ENCODE measurements around the gene EIF2S2.
"Not testable (repeated sequence)": the region's sequence is repeated elsewhere in the genome, so short reads cannot be mapped to it uniquely, and the experiment has no call there.

EIF2S2 gene, protein sequence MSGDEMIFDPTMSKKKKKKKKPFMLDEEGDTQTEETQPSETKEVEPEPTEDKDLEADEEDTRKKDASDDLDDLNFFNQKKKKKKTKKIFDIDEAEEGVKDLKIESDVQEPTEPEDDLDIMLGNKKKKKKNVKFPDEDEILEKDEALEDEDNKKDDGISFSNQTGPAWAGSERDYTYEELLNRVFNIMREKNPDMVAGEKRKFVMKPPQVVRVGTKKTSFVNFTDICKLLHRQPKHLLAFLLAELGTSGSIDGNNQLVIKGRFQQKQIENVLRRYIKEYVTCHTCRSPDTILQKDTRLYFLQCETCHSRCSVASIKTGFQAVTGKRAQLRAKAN

DNA sequence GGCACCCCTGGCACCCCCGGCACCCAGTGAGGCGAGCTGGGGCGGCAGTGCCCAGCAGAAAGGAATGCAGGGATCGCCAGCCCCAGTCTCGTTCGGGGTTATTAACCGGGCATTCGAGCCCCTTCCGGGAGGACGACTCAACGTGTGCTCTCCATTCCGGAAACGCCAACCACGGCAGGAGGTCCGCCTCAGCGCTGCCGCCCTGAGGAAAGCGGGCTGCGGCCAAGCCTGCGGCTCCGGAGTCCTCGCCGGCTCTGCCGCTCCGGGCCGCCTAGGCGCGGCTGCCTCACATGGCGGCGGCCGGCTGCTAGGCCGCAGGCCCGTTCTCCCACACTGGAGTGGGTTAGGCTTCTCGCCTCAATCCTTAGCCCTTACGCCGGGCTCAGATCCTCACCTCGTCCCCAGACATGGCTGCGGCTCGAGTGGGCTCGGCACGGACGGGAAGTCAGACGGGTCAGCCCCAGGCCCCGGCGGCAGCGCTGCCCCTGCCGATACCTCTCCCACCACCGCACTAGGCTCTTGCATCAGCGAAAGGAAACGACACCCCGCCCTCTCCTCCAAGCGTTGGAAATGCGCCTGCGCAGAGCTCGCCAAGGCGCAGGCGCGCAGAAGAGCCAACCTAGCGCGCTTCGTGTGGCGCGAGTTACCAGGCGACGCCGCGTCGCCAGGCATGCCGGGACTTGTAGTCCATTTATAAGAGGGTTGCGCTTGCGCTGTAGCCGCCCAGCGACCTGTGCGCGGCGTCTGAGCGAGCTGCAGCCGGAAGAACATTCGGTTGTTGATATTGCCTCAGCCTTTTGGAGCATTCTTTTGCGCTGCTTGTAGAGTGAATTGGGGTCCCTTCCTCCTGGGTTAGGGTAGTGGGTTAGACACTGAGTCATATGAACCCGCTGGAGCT is at the start of gene EIF2S2:
Gene EIF2S2, minus strand, starts transcription at position 542 of the 898 bp plus-strand sequence. Its CDS starts 133 bp downstream, at position 409.
- DNase-seq, result peak; percentile 98

DNA sequence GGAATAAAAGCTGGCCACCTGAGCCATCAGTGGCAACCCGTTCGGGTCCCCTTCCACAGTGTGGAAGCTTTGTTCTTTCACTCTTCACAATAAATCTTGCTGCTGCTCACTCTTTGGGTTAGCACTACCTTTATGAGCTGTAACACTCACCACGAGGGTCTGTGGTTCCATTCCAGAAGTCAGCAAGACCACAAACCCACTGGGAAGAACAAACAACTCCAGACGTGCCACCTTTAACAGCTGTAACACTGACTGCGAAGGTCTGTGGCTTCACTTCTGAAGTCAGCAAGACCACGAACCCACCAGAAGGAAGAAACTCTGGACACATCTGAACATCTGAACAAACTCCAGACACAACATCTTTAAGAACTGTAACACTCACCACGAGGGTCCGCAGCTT is 45.7 kb upstream of the EIF2S2 start:
- peak; percentile 3 for DNase-seq

DNA sequence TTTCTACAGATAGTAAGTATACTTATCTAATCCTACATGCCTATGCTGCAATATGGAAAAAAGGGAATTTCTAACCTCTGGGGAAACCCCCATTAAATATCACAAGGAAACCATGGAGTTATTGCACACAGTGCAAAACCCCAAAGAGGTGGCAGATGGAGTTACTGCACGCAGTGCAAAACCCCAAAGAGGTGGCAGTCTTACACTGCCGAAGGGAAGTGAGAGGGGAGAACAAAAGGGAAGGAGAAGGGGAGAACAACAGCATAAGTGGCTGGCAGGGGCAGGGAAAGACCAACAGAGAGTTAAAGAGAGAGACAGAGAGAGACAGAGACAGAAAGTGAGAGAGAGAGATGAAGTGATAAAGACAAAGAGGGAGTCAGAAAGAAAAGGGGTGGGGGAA is 43.8 kb upstream of the EIF2S2 start:
- DNase-seq, result no peak

DNA sequence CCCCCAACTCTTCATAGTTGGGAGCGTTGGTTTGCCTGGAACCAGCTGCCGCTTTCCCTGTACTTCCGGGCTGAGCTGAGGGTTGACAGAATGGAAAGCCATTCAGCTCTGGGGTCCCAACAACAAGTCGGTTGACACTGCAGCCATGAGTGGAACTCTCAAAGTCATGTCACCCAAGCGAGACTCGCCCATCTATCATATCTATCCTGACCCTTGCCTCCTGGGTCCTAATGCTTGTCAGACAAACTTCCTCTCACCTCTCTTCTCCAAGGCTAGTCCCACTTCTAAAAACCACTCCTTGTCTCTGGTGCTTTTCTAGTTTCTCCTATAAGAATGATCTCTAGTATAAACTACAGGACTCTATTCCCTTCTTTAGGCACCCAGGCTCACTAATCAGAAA is 41.1 kb upstream of the EIF2S2 start:
- DNase-seq, result not testable (repeated sequence)

DNA sequence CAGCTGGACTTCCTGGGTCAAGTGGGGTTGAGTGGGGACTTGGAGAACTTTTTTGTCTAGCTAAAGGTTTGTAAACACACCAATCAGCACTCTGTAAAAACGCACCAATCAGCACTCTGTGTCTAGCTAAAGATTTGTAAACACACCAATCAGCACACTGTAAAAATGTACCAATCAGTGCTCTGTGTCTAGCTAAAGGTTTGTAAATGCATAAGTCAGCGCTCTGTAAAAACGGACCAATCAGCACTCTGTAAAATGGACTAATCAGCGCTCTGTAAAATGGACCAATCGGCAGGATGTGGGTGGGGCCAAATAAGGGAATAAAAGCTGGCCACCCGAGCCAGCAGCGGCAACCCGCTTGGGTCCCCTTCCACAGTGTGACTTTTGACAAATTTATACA is 40.0 kb upstream of the EIF2S2 start:
- not testable (repeated sequence) for DNase-seq

DNA sequence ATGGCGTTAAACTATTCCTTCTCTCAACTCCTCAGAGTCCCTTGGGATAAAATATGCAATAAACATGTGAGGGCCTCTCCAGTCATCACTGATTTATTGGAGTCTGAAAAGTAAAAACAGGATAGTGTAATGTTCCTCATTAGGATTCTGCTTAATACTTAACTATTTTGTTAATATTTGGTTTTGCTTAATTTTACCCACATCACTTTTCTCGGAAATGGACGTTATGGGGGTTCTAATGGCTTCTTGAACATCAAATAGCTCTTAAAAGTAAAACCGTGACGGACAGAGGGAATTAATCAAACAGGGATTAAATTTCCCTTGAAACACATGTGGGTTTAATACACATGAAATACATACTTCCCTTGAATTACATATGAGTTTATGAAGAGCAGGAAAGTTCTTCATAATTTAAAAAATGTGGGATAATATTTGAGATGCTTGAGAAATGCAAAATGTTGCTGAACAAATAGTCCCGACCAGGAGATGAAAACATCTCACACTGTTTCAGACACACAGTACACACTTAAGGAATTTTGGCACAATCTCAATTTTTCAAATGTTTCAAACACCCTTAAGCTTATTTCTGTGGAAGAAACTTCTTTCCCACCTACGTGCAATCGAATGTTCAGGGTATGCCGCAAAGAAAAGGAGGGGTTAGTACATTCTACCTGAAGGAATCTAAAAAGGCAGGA is 38.4 kb upstream of the EIF2S2 start:
- DNase-seq, result no peak

DNA sequence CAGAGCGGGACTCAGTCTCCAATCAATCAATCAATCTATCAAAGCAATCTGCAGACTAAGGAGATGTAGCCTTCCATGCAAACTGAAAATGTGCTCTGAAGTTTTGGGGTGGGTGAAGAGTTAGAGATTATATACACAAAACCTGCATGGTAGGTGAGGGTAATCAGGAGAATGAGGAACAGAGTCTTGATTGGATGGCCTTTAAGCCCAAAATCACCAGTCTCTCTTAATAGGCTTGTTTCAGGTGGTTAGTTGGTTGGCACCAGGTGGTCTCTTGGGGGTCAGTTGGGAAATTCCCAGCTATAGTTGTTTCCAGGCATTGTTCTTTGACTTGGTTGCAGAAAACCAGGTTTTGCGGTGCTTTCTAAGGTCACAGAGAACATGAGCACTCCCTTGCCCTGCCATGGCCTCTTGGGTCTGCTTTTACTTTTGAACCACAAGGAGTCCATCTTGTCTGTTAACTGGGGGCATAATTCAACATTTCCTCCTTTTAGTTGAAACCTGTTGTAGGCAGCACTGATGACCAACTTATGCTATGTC is 33.3 kb upstream of the EIF2S2 start:
- no peak for DNase-seq

DNA sequence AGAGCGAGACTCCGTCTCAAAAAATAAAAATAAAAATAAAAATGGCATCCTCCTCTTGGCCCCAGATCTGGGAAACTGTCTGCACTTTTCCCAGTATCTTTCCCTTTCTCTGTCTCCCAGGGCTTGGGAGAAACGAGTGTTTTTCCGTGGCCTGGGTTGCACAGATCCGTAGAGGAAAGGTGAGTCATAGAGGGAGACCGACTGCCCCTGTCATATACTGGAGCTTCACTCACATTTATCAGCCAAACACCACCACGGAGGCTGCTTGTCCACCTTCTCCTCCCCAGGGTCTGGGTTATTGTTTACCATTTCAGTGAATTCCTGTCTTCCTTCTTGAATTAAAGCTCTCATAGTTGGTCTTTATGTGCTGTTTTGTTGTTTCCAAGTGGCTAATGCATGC is 31.9 kb upstream of the EIF2S2 start:
- no peak for DNase-seq

DNA sequence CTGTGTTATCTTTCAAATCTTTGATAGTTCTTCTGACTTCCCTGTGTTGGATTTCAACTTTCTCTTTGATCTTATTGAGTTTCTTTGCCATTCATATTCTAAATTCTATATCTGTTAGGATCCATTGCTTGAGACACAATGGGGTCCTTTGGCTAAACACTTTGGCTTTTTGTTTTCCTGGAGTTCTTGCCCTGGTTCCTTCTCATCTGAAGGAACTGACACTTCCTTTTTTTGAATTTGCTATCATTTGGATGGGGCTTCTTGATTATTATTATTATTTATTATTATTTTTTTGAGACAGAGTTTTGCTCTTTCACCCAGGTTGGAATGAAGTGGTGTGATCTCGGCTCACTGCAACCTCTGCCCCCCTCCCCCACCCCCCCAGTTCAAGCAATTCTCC is 30.1 kb upstream of the EIF2S2 start:
- no peak for DNase-seq

DNA sequence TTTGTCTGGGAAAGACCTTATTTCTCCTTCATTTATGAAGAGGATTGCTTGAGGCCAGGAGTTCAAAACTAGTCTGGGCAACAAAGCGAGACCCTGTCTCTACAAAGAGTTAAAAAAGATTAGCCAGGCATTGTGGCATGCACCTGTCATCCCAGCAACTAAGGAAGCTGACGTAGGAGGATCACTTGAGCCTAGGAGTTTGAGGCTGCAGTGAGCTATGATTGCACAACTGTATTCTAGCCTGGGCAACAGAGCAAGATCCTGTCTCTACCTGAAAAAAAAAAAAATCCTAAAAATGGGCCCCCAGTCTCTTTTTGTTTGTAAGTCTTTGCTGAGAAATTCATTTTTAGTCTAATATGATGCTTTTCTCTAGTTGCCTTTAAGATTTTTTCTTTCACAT is 29.2 kb upstream of the EIF2S2 start:
- no peak for DNase-seq

DNA sequence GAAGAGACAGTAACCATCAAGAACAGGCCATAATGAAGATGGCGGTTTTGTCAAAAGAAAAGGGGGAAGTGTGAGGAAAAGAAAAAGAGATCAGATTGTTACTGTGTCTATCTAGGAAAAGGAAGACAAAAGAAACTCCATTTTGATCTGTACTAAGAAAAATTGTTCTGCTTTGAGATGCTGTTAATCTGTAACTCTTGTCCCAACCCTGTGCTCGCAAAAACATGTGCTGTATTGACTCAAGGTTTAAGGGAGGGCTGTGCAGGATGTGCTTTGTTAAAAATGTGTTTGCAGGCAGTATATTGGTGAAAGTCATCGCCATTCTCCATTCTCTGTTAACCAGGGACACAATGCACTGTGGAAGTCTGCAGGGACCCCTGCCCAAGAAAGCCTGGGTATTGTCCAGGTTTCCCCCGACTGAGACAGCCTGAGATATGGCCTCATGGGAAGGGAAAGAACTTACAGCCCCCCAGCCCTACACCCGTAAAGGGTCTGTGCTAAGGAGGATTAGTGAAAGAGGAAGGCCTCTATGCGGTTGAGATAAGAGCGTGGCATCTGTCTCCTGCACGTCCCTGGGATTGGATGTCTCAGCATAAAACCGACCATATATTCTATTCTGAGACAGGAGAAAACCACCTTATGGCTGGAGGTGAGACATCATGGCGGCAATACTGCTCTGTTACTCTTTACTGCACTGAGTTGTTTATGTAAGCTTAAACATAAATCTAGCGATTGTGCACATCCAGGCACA is 23.7 kb upstream of the EIF2S2 start:
- DNase-seq, result not testable (repeated sequence)

DNA sequence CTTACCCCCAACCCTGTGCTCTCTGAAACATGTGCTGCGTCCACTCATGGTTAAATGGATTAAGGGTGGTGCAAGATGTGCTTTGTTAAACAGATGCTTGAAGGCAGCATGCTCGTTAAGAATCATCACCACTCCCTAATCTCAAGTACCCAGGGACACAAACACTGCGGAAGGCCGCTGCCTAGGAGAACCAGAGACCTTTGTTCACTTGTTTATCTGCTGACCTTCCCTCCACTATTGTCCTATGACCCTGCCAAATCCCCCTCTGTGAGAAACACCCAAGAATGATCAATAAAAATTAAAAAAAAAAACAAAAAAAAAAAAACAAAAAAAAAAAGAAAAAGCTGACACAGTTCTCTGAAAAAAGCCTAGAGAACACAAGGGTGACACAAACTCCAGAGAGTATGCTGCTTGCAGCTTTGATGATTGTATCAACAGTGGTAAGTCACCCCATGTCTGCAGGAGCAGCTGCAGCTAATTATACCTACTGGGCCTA is 21.4 kb upstream of the EIF2S2 start:
- DNase-seq, result not testable (repeated sequence)

DNA sequence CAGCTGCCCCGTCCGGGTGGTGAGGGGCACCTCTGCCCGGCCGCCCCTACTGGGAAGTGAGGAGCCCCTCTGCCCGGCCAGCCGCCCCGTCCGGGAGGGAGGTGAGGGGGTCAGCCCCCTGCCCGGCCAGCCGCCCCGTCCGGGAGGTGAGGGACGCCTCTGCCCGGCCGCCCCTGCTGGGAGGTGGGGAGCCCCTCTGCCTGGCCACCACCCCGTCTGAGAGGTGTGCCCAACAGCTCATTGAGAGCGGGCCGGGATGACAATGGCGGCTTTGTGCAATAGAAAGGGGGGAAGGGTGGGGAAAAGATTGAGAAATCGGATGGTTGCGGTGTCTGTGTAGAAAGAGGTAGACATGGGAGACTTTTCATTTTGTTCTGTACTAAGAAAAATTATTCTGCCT is 20.9 kb upstream of the EIF2S2 start:
- DNase-seq, result not testable (repeated sequence)

DNA sequence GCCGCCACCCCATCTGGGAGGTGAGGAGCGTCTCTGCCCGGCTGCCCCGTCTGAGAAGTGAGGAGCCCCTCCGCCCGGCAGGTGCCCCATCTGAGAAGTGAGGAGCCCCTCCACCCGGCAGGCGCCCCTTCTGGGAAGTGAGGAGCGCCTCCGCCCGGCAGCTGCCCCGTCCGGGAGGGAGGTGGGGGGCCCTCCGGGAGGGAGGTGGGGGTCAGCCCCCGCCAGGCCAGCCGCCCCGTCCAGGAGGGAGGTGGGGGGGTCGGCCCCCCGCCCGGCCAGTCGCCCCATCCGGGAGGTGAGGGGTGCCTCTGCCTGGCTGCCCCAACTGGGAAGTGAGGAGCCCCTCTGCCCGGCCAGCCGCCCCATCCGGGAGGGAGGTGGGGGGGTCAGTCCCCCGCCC is 20.4 kb upstream of the EIF2S2 start:
- not testable (repeated sequence) for DNase-seq

DNA sequence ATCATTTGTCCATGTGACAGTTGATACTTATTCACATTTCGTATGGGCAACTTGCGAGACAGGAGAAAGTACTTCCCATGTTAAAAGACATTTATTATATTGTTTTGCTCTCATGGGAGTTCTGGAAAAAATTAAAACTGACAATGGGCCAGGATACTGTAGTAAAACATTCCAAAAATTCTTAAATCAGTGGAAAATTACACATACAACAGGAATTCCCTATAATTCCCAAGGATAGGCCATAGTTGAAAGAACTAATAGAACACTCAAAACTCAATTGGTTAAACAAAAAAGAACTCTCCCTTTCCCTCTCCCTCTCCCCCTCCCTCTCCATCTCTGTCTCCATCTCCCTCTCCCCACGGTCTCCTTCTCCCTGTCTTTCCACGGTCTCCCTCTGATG is 19.4 kb upstream of the EIF2S2 start:
- DNase-seq, result no peak

DNA sequence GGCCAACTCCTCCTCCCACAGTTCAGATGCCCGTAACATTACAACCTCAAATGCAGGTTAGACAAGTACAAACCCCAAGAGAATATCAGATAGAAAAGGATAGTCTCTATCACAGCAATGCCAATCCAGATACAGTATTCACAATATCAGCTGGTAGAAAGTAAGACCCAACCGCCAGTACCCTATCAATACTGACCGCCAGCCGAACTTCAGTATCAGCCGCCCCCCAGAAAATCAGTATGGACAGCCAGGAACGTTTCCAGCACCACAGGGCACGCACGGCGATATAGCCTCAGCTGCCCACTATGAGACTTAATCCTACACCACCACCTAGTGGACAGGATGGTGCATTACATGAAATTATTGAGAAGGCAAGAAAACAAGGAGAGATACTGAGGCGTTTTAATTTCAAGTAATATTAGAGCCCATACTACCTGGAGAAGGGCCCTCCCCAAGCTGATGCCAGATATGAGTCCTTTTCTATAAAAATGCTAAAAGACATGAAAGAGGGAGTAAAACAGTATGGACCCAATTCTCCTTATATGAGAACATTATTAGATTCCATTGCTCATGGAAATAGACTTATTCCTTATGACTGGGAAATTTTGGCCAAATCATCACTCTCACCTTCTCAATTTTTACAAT is 17.6 kb upstream of the EIF2S2 start:
- peak; percentile 78 for DNase-seq

DNA sequence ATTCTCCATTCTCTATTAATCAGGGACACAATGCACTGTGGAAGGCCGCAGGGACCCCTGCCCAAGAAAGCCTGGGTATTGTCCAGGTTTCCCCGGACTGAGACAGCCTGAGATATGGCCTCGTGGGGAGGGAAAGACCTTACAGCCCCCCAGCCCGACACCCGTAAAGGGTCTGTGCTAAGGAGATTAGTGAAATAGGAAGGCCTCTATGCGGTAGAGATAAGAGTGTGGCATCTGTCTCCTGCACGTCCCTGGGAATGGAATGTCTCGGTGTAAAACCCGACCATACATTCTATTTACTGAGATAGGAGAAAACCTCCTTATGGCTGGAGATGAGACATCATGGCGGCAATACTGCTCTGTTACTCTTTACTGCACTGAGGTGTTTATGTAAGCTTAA is 15.7 kb upstream of the EIF2S2 start:
- DNase-seq, result no peak

DNA sequence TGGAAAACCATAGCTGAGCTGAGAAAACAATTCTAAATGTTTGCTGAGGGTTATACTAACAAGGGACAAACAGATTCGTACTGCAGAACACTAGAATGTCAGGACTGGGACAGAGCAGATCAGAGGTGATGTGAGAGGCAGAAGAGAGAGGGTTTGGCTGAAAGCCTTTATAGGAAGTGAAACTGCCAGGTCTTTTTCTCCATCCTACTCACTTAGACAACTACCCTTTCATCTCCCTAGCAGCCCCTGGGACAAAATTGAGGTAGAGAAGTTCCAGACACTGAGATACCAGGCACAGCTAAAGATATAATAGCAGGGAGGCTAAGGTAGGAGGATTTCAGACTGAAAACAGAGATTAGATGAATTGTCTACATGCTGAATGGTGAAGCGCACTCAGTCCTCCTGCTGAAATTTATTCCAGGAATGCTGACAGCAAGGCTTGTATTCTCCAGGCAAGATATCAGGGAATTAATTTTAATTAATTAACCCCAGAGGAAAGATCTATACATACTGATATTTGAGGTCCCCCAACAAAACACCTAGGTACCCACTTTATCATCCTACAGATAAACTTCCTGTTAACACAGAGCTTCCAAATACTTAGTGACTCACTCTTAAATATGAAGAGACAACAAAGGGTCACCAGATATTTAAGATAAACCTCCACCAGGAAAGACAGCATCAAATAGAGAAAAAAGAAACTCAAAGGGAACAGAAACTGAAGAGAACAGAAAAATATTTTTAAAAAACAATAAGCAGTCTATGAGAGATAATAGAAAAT is 12.6 kb upstream of the EIF2S2 start:
- DNase-seq, result no peak

DNA sequence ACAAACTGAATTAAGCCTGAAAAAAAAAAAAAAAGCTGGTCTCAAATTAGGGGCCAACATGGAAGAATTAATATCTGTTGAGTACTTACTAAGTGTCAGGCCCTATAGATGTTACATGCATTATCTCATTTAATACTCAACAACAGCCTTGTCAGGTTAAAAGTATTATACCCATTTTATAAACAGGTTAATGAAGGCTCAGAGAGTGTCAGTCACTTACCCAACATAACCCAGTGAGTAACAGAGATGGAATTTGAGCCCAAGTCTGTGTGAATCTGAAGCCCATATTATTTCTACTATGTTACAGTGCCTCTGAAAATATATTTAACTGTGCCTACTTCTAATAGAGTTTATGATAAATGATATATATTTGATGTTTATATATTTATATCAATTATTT is 11.3 kb upstream of the EIF2S2 start:
- DNase-seq, result no peak

DNA sequence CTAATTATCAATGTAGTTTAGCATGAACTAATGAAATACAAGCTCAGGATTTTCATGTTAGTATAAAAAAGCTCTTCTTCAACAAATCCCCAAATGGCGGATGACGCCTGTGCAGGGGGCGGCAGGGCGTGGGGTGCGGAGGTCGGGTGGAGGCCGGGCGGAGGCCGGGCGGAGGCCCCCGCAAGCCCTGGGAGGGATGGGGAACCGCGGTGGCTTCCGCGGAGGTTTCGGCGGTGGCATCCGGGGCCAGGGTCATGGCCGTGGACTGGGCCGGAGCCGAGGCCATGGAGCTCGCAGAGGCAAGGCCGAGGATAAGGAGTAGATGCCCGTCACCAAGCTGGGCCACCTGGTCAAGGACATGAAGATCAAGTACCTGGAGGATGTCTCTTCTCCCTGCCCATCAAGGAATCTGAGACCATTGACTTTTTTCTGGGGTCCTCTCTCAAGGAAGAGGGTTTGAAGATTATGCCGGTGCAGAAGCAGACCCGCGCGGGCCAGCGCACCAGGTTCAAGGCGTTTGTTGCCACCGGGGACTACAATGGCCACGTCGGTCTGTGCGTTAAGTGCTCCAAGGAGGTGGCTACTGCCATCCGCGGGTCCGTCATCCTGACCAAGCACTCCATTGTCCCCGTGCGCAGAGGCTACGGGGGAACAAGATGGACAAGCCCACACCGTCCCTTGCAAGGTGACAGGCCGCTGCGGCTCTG is 10.4 kb upstream of the EIF2S2 start:
- no peak for DNase-seq

Measured in activated CD4-positive, alpha-beta T cell treated with anti-CD3 and anti-CD28 coated beads, Interleukin-10, Interleukin-2, amounts not matched to agents 100 ng/mL and 50 ng/mL, durations not matched to agents 16 hours and 8 hours (primary cell).